Femur (tissue), 1 donor: ENCODE data around the gene PMVK.
"Not testable (repeated sequence)": the region's sequence is repeated elsewhere in the genome, so short reads cannot be mapped to it uniquely, and the experiment has no call there.

ENCODE experiments used
- DNase-seq: peaks from one replicate; pipeline ENCODE4 v3.0.0-alpha.2; 2017

Gene PMVK

GRCh38 chr1:154912755-154913154, 23.8 kb downstream of the PMVK start:
- no peak for DNase-seq

- no peak for DNase-seq
Measured at GRCh38 chr1:154911691-154912550, 24.6 kb downstream of the PMVK start.

- DNase-seq = no peak
Measured at GRCh38 chr1:154910851-154911250, 25.7 kb downstream of the PMVK start.

GRCh38 chr1:154908937-154909336, 27.6 kb downstream of the PMVK start:
- DNase-seq = no peak

- not testable (repeated sequence) for DNase-seq
Measured at GRCh38 chr1:154908129-154908528, 28.4 kb downstream of the PMVK start.

- DNase-seq = no peak
Measured at GRCh38 chr1:154906621-154907081, 29.9 kb downstream of the PMVK start.

- no peak for DNase-seq
Measured at GRCh38 chr1:154902938-154903566, 33.5 kb downstream of the PMVK start.

- DNase-seq = no peak
Measured at GRCh38 chr1:154901591-154901990, 34.9 kb downstream of the PMVK start.

GRCh38 chr1:154899041-154899440, 37.5 kb downstream of the PMVK start:
- DNase-seq = no peak

GRCh38 chr1:154896771-154897286, 39.7 kb downstream of the PMVK start:
- no peak for DNase-seq

GRCh38 chr1:154895798-154896197, 40.7 kb downstream of the PMVK start:
- DNase-seq = no peak

- no peak for DNase-seq
Measured at GRCh38 chr1:154891452-154891851, 45.1 kb downstream of the PMVK start.

- DNase-seq = no peak
Measured at GRCh38 chr1:154888757-154889156, 47.8 kb downstream of the PMVK start.

- no peak for DNase-seq
Measured at GRCh38 chr1:154886281-154887015, 50.1 kb downstream of the PMVK start.

GRCh38 chr1:154884869-154885701, 51.4 kb downstream of the PMVK start:
- DNase-seq = no peak

GRCh38 chr1:154883919-154884868, 52.3 kb downstream of the PMVK start:
- DNase-seq = no peak

- DNase-seq = no peak
Measured at GRCh38 chr1:154881820-154882535, 54.5 kb downstream of the PMVK start.

GRCh38 chr1:154880671-154881070, 55.8 kb downstream of the PMVK start:
- no peak for DNase-seq

GRCh38 chr1:154879038-154879421, 57.5 kb downstream of the PMVK start:
- no peak for DNase-seq

GRCh38 chr1:154878371-154879037, 58.0 kb downstream of the PMVK start:
- peak; percentile 87 for DNase-seq
